Measurements from ENCODE around the gene TUBA1A.

TUBA1A gene

DNA sequence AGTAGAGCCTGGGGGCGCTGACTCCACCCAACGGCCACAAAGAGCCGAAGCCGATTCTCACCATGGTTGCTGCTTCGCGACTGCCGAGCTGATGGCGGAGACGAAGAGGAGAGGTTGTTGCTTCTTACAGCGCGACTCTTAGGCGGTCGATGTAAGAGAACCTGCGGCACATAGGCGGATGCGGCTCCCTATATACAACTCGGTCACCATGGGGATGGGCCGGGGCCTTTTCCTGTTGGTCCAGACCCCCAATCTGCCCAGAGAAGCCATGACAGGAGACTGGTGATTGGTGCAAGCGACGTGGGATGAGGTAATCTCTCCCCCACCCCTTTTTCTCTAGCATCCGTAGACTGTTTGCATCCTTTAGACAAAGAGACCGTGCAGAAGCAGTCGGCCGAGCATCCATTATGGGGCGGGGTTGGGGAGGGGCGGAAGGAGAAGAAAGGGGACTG, at the start of gene TUBA1A (continued):
- TF ChIP-seq ZNF626 (tag by site-specific recombination; IDR thresholded peaks at IDR 0.05) (no peak), ZNF585B (tag by site-specific recombination; IDR thresholded peaks at IDR 0.05) (no peak), SALL2 (tag by site-specific recombination; IDR thresholded peaks at IDR 0.05; ENCODE audit: borderline replicate concordance) (no peak), ZBTB48 (tag by site-specific recombination; IDR thresholded peaks at IDR 0.05) (no peak), ZNF473 (tag by site-specific recombination; IDR thresholded peaks at IDR 0.05) (no peak), SP3 (tag by site-specific recombination; IDR thresholded peaks at IDR 0.05) (peak; percentile 51; the same call in 1 of the 2 replicates), PRDM4 (tag by site-specific recombination; IDR thresholded peaks at IDR 0.05) (no peak), ZNF2 (tag by site-specific recombination; IDR thresholded peaks at IDR 0.05) (no peak), ZNF362 (tag by site-specific recombination; IDR thresholded peaks at IDR 0.05) (no peak), ZNF701 (tag by site-specific recombination; IDR thresholded peaks at IDR 0.05) (no peak), ZNF785 (tag by site-specific recombination; IDR thresholded peaks at IDR 0.05) (no peak), ZFP3 (tag by site-specific recombination; IDR thresholded peaks at IDR 0.05; ENCODE audit: low read depth) (no peak), ZNF501 (tag by site-specific recombination; IDR thresholded peaks at IDR 0.05) (no peak), ZNF48 (tag by site-specific recombination; IDR thresholded peaks at IDR 0.05) (no peak), SCRT2 (tag by site-specific recombination; IDR thresholded peaks at IDR 0.05) (peak; percentile 96), BCL6B (tag by site-specific recombination; IDR thresholded peaks at IDR 0.05) (no peak), ZNF24 (tag by site-specific recombination; IDR thresholded peaks at IDR 0.05) (no peak), ZNF394 (tag by site-specific recombination; IDR thresholded peaks at IDR 0.05; ENCODE audit: borderline replicate concordance) (peak; percentile 62; the same call in 1 of the 2 replicates), ZBTB11 (tag by site-specific recombination; conservative IDR thresholded peaks at IDR 0.05; ENCODE audit: low read depth) (no peak), ZNF548 (tag by site-specific recombination; IDR thresholded peaks at IDR 0.05) (no peak), BCL11B (tag by site-specific recombination; IDR thresholded peaks at IDR 0.05; ENCODE audit: low read depth) (no peak), ZNF792 (tag by site-specific recombination; IDR thresholded peaks at IDR 0.05) (no peak), SP2 (tag by site-specific recombination; IDR thresholded peaks at IDR 0.05) (peak; percentile 88), ZNF677 (tag by site-specific recombination; IDR thresholded peaks at IDR 0.05) (no peak)
- TF ChIP-seq, protein P1, sequence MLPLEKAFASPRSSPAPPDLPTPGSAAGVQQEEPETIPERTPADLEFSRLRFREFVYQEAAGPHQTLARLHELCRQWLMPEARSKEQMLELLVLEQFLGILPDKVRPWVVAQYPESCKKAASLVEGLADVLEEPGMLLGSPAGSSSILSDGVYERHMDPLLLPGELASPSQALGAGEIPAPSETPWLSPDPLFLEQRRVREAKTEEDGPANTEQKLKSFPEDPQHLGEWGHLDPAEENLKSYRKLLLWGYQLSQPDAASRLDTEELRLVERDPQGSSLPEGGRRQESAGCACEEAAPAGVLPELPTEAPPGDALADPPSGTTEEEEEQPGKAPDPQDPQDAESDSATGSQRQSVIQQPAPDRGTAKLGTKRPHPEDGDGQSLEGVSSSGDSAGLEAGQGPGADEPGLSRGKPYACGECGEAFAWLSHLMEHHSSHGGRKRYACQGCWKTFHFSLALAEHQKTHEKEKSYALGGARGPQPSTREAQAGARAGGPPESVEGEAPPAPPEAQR (tag by site-specific recombination; IDR thresholded peaks at IDR 0.05) = no peak
- TF ChIP-seq, protein P2, sequence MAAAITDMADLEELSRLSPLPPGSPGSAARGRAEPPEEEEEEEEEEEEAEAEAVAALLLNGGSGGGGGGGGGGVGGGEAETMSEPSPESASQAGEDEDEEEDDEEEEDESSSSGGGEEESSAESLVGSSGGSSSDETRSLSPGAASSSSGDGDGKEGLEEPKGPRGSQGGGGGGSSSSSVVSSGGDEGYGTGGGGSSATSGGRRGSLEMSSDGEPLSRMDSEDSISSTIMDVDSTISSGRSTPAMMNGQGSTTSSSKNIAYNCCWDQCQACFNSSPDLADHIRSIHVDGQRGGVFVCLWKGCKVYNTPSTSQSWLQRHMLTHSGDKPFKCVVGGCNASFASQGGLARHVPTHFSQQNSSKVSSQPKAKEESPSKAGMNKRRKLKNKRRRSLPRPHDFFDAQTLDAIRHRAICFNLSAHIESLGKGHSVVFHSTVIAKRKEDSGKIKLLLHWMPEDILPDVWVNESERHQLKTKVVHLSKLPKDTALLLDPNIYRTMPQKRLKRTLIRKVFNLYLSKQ (tag by site-specific recombination; IDR thresholded peaks at IDR 0.05; ENCODE audit: borderline replicate concordance) = no peak
- TF ChIP-seq, protein P3, sequence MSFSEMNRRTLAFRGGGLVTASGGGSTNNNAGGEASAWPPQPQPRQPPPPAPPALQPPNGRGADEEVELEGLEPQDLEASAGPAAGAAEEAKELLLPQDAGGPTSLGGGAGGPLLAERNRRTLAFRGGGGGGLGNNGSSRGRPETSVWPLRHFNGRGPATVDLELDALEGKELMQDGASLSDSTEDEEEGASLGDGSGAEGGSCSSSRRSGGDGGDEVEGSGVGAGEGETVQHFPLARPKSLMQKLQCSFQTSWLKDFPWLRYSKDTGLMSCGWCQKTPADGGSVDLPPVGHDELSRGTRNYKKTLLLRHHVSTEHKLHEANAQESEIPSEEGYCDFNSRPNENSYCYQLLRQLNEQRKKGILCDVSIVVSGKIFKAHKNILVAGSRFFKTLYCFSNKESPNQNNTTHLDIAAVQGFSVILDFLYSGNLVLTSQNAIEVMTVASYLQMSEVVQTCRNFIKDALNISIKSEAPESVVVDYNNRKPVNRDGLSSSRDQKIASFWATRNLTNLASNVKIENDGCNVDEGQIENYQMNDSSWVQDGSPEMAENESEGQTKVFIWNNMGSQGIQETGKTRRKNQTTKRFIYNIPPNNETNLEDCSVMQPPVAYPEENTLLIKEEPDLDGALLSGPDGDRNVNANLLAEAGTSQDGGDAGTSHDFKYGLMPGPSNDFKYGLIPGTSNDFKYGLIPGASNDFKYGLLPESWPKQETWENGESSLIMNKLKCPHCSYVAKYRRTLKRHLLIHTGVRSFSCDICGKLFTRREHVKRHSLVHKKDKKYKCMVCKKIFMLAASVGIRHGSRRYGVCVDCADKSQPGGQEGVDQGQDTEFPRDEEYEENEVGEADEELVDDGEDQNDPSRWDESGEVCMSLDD (tag by site-specific recombination; IDR thresholded peaks at IDR 0.05) = 0 out of 2 replicates have a peak, but pooled peaks have one; percentile 3
